Gastroesophageal sphincter (tissue), 3 donors: ENCODE data around the gene EHBP1.

Source experiments
- EP300 ChIP-seq: sonication (generic); formaldehyde crosslinking; IDR thresholded peaks from one replicate; pipeline ENCODE4 v1.6.1; 2017; ENCODE audit warnings: antibody characterized with exemption, mild to moderate bottlenecking
- POLR2A ChIP-seq, 2 donors: fragments of 450-650 bp; IDR thresholded peaks; one replicate each; pipeline ENCODE4 v1.6.1; 2017; ENCODE audit warnings: antibody characterized with exemption in 2 of 2, mild to moderate bottlenecking in 2 of 2, moderate library complexity in 1 of 2
- TF ChIP-seq, protein P1 (sequence below), 4 experiments: fragments of 200-600 bp in 2 of 4; fragments of 450-650 bp in 2 of 4; sonication (generic) in 1 of 4; IDR thresholded peaks; one replicate each; pipeline ENCODE4 v1.5.1; 2017 to 2019; ENCODE audit warnings: antibody characterized with exemption in 4 of 4, mild to moderate bottlenecking in 2 of 4, moderate library complexity in 2 of 4

DNA sequence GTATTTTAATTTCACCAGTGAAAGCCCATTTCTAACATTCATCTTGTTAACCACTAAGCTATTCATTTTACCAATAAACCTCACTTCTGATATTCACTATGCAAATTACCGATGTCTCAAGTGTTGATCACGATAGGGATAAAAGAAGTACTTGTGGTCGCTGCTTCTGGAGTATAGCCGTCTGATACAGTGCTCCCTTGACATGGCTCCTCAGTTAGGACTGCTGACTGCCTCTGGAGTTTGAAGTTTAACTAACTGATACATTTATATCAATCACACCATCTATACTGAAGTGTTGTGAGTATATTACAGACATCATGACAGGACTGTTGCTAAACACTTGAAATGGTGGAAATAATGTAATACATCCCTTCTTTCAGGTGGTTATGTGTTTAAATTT, 95.6 kb downstream of the EHBP1 start:
- TF ChIP-seq, protein P1, sequence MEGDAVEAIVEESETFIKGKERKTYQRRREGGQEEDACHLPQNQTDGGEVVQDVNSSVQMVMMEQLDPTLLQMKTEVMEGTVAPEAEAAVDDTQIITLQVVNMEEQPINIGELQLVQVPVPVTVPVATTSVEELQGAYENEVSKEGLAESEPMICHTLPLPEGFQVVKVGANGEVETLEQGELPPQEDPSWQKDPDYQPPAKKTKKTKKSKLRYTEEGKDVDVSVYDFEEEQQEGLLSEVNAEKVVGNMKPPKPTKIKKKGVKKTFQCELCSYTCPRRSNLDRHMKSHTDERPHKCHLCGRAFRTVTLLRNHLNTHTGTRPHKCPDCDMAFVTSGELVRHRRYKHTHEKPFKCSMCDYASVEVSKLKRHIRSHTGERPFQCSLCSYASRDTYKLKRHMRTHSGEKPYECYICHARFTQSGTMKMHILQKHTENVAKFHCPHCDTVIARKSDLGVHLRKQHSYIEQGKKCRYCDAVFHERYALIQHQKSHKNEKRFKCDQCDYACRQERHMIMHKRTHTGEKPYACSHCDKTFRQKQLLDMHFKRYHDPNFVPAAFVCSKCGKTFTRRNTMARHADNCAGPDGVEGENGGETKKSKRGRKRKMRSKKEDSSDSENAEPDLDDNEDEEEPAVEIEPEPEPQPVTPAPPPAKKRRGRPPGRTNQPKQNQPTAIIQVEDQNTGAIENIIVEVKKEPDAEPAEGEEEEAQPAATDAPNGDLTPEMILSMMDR (IDR thresholded peaks at IDR 0.05): no peak
- TF ChIP-seq POLR2A (IDR thresholded peaks at IDR 0.05): no peak
- TF ChIP-seq EP300: no peak
